Measurements from ENCODE around the gene STKLD1. TPM values are rescaled to one million over a fixed set of nuclear protein-coding genes. Genes with fewer than 3 reads are reported as not detected.

The STKLD1 gene
- total RNA-seq, 4 donors from 2014 or later = 0.68 to 1.5 TPM; not detected in 2

DNA sequence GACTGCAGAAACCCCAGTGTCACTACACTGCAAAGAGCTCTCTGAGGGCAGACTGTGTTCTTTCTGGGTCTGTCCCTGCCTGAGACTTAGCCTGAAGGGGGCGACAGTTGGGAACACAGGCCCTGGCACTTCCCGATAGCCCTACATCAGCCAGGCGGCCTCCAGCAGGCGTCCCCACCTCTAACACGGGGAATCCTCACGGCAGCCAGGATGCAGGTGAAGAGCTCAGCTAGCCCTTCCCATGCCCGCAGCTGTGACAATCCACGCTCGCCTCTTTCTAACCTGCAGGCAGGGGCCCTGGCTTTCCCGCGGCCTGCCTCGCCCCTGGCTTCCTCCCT is 34.1 kb upstream of the STKLD1 start:
- Histone ChIP-seq H3K4me3 (no peak overlapping the region), H3K4me1 (peaks cover 8 to 12% (median 10%) of the 10 kb centered on the region in 4 donors), H3K27me3 (no peaks in the 10 kb centered on the region), H3K36me3 (peaks cover 0 to 10% (median 3%) of the 10 kb centered on the region in 4 donors), H3K27ac (no peak overlapping the region), H3K9me3 (no peaks in the 10 kb centered on the region)
- no peak for DNase-seq
- intact Hi-C loops (cut with DNase I; ENCODE audit: low total_unique reads) (no loop called here), in situ Hi-C loops (cut with MboI; ENCODE audit: low pct_ligation_motif_present in 1 of 4, low pct_unique_long_range_greater_than_20kb in 1 of 4, low sequenced_read_pairs in 3 of 4) (loop anchor here in 1 of 4 donors (25.0 kb wide), 1 partner anchor 305 kb away; the partner anchor contains the start of gene GTF3C5)
- TF ChIP-seq POLR2A (IDR thresholded peaks at IDR 0.05) (no peak), POLR2AphosphoS5 (IDR thresholded peaks at IDR 0.05) (no peak), EP300 (IDR thresholded peaks at IDR 0.05; ENCODE audit: low read depth) (no peak), CTCF (IDR thresholded peaks at IDR 0.05) (no peak)
- 90% methylated on average over 12 of the region's 12 CpGs; no CpG with 5 or more reads in 1 of the 2 donors for WGBS, 2 donors (ENCODE audit: low coverage in 1 of 2)

GRCh38 chr9:133342570-133342969 is 33.6 kb upstream of the STKLD1 start:
- H3K27me3 ChIP-seq = no peaks in the 10 kb centered on the region
- in situ Hi-C loops (cut with MboI; ENCODE audit: low pct_ligation_motif_present in 1 of 4, low pct_unique_long_range_greater_than_20kb in 1 of 4, low sequenced_read_pairs in 3 of 4) = loop anchor here in 1 of 4 donors (25.0 kb wide), 1 partner anchor 305 kb away; the partner anchor contains the start of gene GTF3C5
- 73 to 90% methylated on average over 3 to 11 of the region's 11 CpGs for WGBS, 2 donors (ENCODE audit: low coverage in 1 of 2)
- no peak for DNase-seq
- no peak overlapping the region for H3K27ac ChIP-seq
- no peaks in the 10 kb centered on the region for H3K9me3 ChIP-seq
- H3K36me3 ChIP-seq = peaks cover 0 to 10% (median 3%) of the 10 kb centered on the region in 4 donors
- peaks cover 8 to 13% (median 11%) of the 10 kb centered on the region in 4 donors for H3K4me1 ChIP-seq
- TF ChIP-seq CTCF (IDR thresholded peaks at IDR 0.05) = no peak
- TF ChIP-seq POLR2AphosphoS5 (IDR thresholded peaks at IDR 0.05) = no peak
- no peak overlapping the region for H3K4me3 ChIP-seq
- intact Hi-C loops (cut with DNase I; ENCODE audit: low total_unique reads) = no loop called here

DNA sequence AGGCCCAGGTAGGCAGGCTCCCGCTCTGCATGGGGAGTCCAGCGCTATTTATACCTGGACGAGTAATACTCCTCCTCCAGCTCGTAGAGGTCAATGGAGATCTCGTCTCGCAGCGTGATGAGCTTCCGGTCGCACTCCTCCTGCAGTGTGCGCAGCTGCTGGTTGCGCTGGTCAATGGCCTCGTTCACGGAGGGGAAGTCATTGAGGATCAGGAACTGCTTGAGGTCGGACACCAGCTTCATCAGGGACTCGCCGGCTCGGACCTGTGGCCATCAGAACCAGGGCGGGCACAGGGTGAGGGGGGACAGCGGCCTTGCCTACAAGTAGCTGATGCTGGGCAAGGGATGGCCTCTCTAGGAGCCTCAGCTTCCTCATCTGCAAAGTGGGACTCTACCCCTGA is 32.1 kb upstream of the STKLD1 start:
- TF ChIP-seq POLR2A (IDR thresholded peaks at IDR 0.05) (no peak), POLR2AphosphoS5 (IDR thresholded peaks at IDR 0.05) (no peak), CTCF (IDR thresholded peaks at IDR 0.05) (no peak), EP300 (IDR thresholded peaks at IDR 0.05; ENCODE audit: low read depth) (no peak)
- Histone ChIP-seq H3K27ac (no peak overlapping the region), H3K36me3 (peaks cover 0 to 10% (median 3%) of the 10 kb centered on the region in 4 donors), H3K4me1 (peaks cover 10 to 19% (median 15%) of the 10 kb centered on the region in 4 donors), H3K27me3 (no peaks in the 10 kb centered on the region), H3K4me3 (no peak overlapping the region), H3K9me3 (no peaks in the 10 kb centered on the region)
- 93% methylated on average over 16 of the region's 19 CpGs; no CpG with 5 or more reads in 1 of the 2 donors for WGBS, 2 donors (ENCODE audit: low coverage in 1 of 2)
- DNase-seq = no peak
- intact Hi-C loops (cut with DNase I; ENCODE audit: low total_unique reads) = no loop called here
- in situ Hi-C loops (cut with MboI; ENCODE audit: low pct_ligation_motif_present in 1 of 4, low pct_unique_long_range_greater_than_20kb in 1 of 4, low sequenced_read_pairs in 3 of 4) = loop anchor here in 1 of 4 donors (25.0 kb wide), 1 partner anchor 307 kb away; the partner anchor contains the start of gene GTF3C5

DNA sequence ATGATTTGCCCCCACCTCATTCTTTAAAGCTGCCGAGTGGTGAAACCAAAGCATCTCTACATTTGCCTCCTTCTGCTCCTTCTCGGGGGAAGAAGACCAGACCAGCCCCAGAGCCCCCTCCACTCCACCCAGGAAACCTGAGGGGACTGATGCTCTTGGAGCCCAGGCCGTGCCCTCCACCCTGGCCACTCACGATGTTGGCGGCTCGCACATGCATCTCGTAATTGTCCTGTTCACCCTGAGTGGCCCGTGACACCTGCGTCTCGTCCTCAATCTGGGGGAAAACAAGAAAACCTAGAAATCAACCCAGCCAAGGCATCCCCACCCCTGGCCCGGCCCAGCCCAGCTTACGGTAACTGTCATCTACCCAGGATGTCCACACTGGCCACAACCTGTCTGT is 31.2 kb upstream of the STKLD1 start:
- in situ Hi-C loops (cut with MboI; ENCODE audit: low pct_ligation_motif_present in 1 of 4, low pct_unique_long_range_greater_than_20kb in 1 of 4, low sequenced_read_pairs in 3 of 4) = loop anchor here in 1 of 4 donors (25.0 kb wide), 1 partner anchor 308 kb away; the partner anchor contains the start of gene GTF3C5
- WGBS, 2 donors (ENCODE audit: low coverage in 1 of 2) = 97% methylated on average over 12 of the region's 12 CpGs; no CpG with 5 or more reads in 1 of the 2 donors
- intact Hi-C loops (cut with DNase I; ENCODE audit: low total_unique reads) = no loop called here
- no peak overlapping the region for H3K27ac ChIP-seq
- no peaks in the 10 kb centered on the region for H3K9me3 ChIP-seq
- peaks cover 17 to 28% (median 24%) of the 10 kb centered on the region in 4 donors for H3K4me1 ChIP-seq
- H3K4me3 ChIP-seq = no peak overlapping the region
- peaks cover 0 to 14% (median 4%) of the 10 kb centered on the region in 4 donors for H3K36me3 ChIP-seq
- H3K27me3 ChIP-seq = no peaks in the 10 kb centered on the region
- TF ChIP-seq POLR2A (IDR thresholded peaks at IDR 0.05) (no peak), EP300 (IDR thresholded peaks at IDR 0.05; ENCODE audit: low read depth) (no peak), CTCF (IDR thresholded peaks at IDR 0.05) (no peak), POLR2AphosphoS5 (IDR thresholded peaks at IDR 0.05) (no peak)
- no peak for DNase-seq
